Measurements from ENCODE around the gene EPHB2.

EPHB2 gene

DNA sequence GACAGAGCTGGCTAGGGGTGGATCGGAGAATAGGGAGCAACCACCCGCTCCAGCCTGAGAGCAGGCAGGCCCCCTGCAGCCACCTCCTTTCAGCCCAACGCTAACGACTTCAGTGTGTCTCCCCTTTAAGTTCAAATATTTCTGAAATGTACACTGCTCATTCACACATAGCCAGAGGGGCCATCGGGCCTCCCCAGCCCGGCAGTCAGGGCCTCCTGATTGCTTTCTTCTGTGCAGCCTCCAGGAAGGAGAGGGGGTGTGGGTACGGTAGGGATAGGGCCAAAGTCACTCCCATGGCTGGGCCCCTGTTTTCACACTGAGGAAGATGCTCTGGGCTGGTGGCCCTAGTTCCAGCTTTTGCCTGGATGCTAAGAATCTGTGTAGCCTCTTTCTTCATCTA, 64.8 kb downstream of the EPHB2 start:
- TF ChIP-seq, protein P1, sequence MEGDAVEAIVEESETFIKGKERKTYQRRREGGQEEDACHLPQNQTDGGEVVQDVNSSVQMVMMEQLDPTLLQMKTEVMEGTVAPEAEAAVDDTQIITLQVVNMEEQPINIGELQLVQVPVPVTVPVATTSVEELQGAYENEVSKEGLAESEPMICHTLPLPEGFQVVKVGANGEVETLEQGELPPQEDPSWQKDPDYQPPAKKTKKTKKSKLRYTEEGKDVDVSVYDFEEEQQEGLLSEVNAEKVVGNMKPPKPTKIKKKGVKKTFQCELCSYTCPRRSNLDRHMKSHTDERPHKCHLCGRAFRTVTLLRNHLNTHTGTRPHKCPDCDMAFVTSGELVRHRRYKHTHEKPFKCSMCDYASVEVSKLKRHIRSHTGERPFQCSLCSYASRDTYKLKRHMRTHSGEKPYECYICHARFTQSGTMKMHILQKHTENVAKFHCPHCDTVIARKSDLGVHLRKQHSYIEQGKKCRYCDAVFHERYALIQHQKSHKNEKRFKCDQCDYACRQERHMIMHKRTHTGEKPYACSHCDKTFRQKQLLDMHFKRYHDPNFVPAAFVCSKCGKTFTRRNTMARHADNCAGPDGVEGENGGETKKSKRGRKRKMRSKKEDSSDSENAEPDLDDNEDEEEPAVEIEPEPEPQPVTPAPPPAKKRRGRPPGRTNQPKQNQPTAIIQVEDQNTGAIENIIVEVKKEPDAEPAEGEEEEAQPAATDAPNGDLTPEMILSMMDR (IDR thresholded peaks at IDR 0.05; ENCODE audit: low read depth, low read length): no peak
- no peak for DNase-seq (ENCODE audit: extremely low read depth, low read depth)

DNA sequence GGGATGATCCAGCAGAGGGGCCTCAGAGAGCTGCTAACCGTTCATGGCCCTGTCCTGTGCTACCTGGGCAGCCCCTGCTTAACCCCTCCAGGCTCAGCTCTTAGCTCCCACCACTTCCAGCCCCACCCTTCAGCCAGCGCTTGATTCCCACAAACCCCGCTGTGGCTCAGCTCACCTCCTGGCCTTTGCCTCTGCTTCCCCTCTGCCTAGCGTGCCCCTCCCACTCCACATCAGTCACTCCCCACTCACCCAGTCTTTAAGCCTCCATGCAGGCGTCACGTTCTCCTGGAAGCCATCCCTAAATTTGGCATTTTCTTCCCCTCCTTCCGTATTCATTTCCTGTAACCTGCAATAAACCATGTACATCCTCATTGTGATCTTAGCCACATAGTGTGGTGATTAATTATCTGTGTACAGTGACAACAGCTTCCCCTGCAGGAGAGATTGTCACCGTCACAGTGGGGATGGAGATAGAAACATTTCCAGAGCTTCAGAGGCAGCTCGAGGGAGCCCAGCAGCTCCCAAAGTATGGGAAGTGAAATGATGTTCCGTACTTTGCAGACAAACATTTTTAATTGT, 65.5 kb downstream of the EPHB2 start:
- TF ChIP-seq, protein P1 (IDR thresholded peaks at IDR 0.05; ENCODE audit: low read depth, low read length): no peak
- no peak for DNase-seq (ENCODE audit: extremely low read depth, low read depth)

DNA sequence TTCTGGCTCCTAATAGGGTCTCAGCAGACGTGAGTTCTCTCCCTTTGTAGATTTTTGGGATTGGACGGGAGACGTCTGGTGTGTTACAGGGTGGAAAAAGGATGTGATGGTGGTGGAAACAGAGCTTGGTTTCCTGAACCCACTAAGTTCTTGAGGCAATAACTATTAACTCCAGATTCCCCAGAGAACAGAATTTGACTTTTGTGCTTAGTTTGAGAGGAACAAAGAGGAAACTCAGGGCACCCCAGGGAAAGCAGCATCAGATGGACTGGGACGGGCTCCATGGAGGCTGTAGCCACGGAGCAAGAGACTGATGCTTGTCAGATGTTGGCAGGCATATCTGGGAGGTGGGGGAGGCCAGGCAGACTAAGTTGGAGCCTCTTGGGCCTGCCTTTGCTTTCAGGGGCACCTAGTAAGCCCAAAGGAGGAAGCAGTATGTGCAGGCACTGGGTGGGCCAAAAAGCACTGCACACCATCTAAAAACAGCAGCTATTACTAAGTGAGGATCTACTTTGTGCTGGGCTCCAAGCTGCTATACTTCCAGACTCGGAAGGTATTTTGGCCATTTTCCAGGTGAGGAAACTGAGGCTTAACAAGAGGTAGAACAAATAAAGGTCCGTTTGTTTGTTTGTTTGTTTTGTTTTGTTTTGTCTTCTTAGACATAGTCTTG, 66.9 kb downstream of the EPHB2 start:
- TF ChIP-seq, protein P1 (IDR thresholded peaks at IDR 0.05; ENCODE audit: low read depth, low read length): no peak
- no peak for DNase-seq (ENCODE audit: extremely low read depth, low read depth)

DNA sequence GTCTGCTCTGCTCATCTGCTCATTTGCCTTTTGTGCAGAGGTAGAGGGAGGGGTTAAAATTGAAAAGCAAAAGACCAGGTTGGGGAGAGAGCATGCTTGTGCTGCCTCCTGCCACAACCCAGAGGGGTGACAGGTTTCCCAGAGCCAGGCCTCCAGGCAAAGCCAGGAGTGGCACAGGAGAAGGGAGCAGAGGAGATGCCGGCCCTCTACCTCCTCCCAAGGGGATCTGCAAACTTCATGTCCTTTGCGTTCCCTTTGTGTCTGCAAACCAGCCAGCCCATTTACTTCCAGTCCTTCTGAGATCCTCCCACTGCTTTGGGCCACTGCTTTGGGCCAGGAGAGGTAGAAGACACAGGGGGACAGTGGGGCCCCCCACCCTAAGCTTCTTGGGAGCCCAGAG, 67.8 kb downstream of the EPHB2 start:
- TF ChIP-seq, protein P1 (IDR thresholded peaks at IDR 0.05; ENCODE audit: low read depth, low read length): no peak
- DNase-seq (ENCODE audit: extremely low read depth, low read depth): no peak

DNA sequence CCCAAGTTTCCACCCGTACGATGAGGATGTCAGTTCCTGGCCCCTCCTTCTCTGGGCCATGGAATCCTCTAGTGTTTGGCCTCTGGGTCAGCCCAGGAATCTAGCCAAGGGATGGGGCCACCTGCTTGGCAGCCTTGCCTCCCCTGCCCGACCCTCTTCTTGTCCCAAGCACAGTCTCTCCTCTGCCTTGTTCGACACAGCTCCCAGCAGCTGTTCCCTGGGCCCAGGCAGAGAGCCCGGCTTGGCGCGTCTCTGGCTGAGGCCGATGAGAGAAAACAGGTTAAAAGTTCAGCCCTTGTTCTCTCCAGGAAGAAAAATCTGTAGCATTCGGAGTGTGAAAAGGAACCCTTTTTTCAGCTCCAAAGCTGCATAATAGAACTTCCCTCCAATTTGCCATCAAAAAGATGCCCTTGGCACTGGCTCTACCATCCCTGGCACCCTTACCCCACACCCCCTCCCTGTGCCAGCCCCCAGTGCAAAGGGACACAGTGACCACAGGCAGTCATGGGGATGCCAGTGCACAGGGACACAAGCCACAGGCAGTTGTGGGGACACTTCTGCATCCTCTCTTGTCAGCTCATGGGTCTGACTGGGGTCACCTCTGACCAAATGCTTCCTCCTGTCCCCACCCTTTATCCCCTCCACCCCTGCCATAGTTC, 68.4 kb downstream of the EPHB2 start:
- TF ChIP-seq, protein P1 (IDR thresholded peaks at IDR 0.05; ENCODE audit: low read depth, low read length): no peak
- DNase-seq (ENCODE audit: extremely low read depth, low read depth): no peak

DNA sequence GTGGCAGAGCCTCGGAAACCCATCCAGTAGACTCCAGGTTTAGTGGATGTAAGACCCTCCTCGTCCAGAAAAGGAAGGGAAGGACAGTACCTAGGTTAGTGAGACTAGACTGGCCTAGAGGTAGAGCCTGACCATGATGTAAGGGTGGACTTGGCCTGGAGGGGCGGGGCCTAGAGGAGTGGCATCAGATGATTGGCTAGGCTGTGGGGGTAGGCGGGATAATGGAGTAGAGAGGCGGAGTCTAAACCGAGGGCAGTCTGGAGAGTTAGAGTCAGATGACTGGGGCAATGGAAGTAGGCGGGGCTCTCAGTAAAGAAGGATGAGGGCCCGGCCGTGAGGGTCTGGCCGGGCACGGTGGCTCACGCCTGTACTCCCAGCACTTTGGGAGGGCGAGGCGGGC, 70.1 kb downstream of the EPHB2 start:
- TF ChIP-seq, protein P1 (IDR thresholded peaks at IDR 0.05; ENCODE audit: low read depth, low read length): no peak

DNA sequence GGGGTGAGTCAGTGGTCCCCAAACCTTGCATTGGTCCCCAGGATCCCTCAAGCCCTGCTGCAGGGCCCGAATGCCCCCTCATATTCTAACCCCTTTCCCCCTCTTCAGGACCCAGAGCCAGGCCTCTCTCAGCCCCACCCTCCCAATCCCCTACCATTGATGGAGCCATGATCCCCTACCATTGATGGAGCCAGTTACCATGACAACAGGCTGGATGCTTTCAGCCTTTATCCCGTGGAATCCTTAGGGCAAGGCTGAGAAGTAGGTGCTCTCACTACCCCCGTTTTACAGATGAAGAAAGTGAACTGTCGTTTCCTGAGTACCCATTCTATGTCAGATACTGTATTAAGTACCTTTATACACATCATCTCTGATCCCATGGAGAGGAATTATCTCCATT, 70.8 kb downstream of the EPHB2 start:
- no peak for DNase-seq (ENCODE audit: extremely low read depth, low read depth)

More for the DNA sequence above, 70.1 kb downstream of the EPHB2 start:
- DNase-seq (ENCODE audit: extremely low read depth, low read depth): no peak

More for the DNA sequence above, 70.8 kb downstream of the EPHB2 start:
- TF ChIP-seq, protein P1 (IDR thresholded peaks at IDR 0.05; ENCODE audit: low read depth, low read length): no peak
